ENCODE results near the gene ARHGDIG.
A peak's percentile ranks its signal among the peaks of the same experiment; 100 is the strongest.
"Not testable (repeated sequence)": the region's sequence is repeated elsewhere in the genome, so short reads cannot be mapped to it uniquely, and the experiment has no call there.

The ARHGDIG gene

DNA sequence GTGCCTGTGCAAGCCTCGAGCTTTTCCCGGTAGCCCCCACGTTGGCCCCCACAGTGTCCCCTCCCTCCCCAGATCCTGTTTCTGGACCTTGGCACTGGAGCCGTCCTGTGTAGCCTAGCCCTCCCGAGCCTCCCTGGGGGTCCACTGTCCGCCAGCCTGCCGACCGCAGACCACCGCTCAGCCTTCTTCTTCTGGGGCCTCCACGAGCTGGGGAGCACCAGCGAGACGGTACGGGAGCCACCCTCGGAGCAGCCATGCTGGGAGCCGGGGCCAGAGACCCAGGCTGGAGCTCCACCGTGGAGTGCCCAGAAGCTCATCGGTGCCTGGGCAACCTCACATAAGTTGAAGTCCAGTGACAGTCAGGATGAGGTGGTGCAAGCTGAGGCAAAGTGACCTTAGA, 16.4 kb upstream of the ARHGDIG start:
- DNase-seq = no peak

DNA sequence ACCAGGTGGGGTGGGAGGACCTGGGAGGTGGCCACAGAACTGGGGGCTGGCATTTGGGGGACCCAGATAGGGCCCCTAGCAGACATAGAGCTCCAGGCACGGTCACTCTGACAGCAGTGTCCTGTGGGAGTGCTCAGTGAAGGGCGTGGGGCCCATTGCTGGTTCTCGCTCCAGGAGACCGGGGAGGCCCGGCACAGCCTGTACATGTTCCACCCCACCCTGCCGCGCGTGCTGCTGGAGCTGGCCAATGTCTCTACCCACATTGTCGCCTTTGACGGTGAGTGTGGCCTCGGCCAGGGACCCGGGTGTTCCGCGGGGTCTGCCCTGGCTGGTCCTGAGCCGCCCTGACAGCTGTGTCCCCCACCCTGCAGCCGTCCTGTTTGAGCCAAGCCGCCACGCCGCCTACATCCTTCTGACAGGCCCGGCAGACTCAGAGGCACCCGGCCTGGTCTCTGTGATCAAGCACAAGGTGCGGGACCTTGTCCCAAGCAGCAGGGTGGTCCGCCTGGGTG, 15.9 kb upstream of the ARHGDIG start:
- DNase-seq = no peak

DNA sequence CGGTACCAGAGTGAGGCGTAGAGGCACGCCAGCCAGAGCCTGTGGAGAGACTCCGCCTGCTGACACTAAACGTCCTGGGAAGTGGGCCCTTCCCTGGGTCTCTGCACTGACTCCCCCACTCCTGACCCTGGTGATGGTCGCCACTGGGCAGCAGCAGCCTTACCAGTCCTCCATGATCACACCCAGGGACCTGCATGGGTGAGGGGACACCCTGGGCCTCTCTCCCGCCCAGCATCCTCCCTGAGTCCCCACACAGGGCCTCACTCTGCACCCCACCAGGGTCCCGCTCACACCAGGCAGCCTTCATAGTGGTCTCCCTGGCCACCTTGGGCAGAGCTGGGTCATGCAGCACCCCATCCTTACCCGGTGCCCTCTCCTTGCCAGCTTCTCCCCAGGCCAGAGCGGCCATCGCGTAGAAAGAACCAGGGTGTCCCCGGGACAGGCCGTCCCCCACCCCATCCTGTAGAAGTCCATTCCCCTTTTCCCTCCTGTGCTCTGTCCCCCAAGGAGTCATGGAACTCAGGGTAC, 15.3 kb upstream of the ARHGDIG start:
- no peak for DNase-seq

GRCh38 chr16:265711-266110, 14.7 kb upstream of the ARHGDIG start:
- no peak for DNase-seq

DNA sequence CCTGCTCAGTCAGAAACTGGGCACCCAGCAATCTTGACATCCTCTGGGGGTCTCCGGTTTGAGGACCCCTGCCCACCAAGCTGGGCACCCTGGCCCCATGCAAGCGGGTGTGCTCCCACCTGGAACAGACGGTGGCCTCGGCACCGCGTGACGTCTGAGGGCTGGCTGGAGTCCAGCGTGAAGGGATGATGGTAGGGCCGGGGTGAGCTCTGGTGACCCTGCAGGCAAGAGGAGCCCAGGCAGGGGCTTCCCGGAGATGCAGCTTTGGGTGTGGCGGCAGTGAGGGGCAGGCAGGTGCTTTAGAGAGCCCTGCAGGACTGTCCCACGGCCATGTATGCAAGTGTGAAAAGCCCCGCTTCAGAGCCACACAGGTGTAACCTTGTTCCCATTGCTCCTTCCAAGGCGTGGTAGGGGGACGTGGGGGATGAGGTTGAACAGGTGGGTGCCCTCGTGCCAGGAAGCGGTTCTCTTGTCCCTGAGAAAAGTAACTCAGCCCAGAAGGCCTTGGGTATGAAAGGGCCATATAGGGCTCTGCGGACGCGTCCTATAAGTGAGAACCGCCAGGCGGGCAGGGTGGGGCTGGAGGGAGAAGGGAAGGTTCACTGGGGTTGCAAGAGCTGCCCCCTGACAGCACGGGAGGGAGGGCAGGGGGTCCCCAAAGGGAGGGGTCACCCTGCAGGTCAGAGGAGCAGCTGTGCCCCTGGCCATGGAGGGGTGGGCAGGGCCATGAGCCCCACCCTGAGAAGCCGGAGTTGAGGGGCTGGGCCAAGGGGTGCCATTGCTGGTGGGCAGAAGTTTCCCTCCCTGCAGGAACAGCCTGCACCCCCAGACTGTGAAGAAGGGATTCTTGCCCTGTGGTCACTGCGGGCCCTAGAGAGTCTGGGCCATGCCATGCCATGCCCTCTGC, 13.9 kb upstream of the ARHGDIG start:
- DNase-seq = no peak

- not testable (repeated sequence) for DNase-seq
Observed at GRCh38 chr16:267562-267961, 12.8 kb upstream of the ARHGDIG start.

- DNase-seq = no peak
Observed at GRCh38 chr16:268141-269053, 12.0 kb upstream of the ARHGDIG start.

DNA sequence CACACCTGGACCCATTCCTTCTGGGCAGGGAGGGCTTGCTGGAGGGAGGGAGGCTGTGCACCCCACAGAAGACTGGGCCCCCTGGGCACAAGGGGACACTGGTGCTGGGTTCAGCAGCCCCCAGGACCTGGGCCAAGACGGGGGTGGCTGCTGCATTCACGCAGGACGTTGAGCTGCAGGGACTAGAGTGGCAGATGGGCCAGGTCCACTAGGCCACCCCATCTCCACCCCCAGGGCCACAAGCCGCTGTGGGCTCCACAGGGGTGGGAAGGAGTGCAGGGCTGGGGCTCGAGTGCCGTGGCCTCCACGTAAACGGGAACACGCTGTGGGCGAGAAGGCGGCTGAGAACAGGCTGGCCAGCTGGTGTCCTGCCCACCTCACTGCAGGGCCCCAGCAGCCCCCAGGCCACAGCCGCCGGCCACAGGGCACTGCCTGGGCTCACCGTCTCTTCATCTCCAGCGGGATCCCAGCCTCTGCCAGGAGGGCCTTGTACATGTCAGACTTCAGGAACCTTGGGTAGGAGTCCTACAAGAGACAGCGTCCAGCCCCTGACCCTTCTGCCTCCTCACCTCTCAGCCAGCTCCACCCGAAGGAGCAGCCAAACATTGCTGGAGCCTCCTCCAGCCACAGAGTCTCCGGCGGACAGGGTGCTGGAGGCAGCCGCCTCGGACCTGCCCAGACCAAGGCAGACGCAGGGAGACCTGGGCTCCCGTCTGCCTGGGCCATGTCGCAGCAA, 11.2 kb upstream of the ARHGDIG start:
- no peak for DNase-seq

DNA sequence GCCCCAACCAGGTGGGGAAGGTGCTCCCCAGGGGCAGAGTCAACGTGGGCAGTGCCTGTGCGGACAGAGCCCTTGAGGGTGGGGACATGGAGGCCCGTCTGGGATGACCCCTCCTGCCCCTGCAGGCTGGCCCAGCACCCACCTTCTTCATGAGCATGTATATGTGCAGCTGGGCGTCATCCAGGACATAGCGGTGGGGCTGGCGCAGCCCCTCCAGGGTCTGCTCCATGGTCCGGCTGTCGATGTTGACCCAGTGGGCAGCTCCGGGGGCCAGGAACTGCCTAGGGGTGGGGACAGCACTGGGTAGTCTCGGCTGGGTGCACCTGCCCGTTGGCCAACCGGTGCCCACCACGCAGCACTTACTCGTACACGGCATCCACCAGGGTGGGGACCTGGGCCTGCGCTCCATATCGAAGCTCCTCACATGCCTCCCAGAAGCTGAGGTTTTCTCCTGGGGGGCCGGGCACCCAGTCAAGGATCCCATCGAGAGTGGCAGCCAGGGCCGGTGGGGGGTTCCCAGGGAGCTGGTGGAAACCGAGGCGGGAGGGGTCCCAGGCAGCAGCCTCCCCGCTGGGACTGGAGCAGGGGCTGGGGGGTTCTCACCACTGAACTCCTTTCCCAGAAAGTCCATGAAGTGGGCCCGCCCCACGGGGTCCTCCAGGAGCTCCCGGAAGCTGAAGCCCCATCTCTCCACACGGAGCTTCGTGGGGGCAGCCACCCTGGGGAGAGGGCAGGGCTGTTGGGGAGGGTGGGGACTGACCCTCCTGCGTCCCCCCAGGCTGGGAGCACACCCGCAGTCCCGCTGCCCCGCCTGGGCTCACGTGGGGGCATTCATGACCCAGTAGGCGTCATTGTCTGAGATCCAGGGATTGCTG, 9.8 kb upstream of the ARHGDIG start:
- no peak for DNase-seq

GRCh38 chr16:272633-273546, 7.5 kb upstream of the ARHGDIG start:
- DNase-seq = no peak

- DNase-seq = no peak
Observed at GRCh38 chr16:273547-274421, 6.6 kb upstream of the ARHGDIG start.

DNA sequence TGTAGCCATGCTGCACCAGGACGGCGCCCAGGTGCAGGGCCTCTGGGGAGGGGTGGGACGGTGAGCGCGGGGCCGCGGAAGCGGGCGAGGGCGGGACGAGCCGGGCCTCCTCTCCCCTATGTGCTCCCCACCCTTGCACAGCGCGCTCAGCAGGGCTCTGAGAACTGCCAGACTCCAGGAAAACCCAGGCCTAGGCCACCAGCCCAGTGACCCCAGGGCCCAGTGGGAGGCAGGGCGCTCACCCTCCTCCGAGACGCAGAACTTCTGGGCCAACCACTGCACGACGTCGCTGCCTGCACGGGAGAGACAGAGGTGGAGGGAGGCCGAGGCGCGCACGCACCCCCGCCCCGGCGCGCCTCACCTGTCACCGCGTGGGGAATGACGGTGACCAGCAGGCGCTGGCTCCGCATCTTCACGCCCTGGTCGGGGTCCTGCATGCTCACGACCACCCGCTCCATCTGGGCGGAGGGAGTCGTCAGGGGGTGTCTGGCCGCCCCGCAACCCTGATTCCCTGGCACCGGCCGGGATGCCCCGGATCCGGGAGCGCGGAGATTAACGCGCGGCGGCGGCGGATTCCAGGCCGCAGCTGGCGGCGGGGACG, 5.2 kb upstream of the ARHGDIG start:
- peak in 6 of 51 donors; percentile 12 to 26 (median 17) for DNase-seq

GRCh38 chr16:275786-276232, 4.6 kb upstream of the ARHGDIG start, which contains the start of gene RGS11:
Gene RGS11 (minus strand): TSS chr16:275944. CDS start chr16:275911, 33 bp downstream.
- DNase-seq = no peak

DNA sequence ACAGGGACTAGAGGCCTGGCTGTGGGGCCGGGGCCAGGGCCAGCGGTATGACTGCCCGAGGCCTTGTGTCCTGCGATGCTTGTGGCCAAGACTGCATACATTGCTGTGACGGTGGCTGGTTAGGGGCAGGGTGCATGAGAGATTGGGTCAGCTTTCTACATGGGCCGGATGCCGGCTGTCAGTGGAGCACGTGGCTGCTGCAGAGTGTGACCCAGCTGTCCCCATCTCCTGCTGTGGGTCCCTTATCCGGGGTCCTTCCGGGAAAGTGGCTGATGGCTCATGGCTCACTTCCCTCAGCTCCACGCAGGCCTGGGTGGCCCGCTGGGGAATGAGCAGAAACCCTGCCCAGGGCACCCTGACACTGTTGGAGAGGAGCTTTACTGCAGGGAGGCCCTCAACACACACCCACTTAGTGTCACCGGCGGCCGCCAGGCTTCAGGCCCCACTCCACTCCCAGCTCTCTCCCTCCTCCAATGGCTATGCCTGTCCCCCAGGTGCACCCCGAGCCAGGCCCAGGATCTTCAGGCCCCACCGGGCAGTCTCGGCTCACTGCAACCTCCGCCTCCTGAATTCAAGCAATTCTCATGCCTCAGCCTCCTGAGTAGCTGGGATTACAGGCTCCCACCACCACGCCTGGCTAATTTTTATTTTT, 3.8 kb upstream of the ARHGDIG start:
- no peak for DNase-seq

GRCh38 chr16:278863-279366, 1.5 kb upstream of the ARHGDIG start:
- peak in 2 of 51 donors; percentile 3 to 19 for DNase-seq

- DNase-seq = no peak
Observed at GRCh38 chr16:279531-279930, 860 bp upstream of the ARHGDIG start.

All from hypothalamus (tissue), 51 donors.